ENCODE measurements around the gene INPP5D.
"Not testable (repeated sequence)": the region's sequence is repeated elsewhere in the genome, so short reads cannot be mapped to it uniquely, and the experiment has no call there.

The INPP5D gene

GRCh38 chr2:233116946-233117345 is 56.8 kb downstream of the INPP5D start:
- DNase-seq (ENCODE audit: low read depth in 2 of 2): no peak

- DNase-seq (ENCODE audit: low read depth in 2 of 2): no peak
These were observed 57.2 kb downstream of the INPP5D start for GRCh38 chr2:233117351-233117750.

GRCh38 chr2:233117811-233118647 is 57.9 kb downstream of the INPP5D start:
- no peak for DNase-seq (ENCODE audit: low read depth in 2 of 2)

GRCh38 chr2:233118648-233119000 is 58.5 kb downstream of the INPP5D start:
- no peak for DNase-seq (ENCODE audit: low read depth in 2 of 2)

GRCh38 chr2:233119123-233119522 is 59.0 kb downstream of the INPP5D start:
- no peak for DNase-seq (ENCODE audit: low read depth in 2 of 2)

- DNase-seq (ENCODE audit: low read depth in 2 of 2): no peak
These were observed 59.7 kb downstream of the INPP5D start for GRCh38 chr2:233119806-233120205.

- DNase-seq (ENCODE audit: low read depth in 2 of 2): no peak
These were observed 60.3 kb downstream of the INPP5D start for GRCh38 chr2:233120459-233120858.

- no peak for DNase-seq (ENCODE audit: low read depth in 2 of 2)
These were observed 61.7 kb downstream of the INPP5D start for GRCh38 chr2:233121856-233122255.

- DNase-seq (ENCODE audit: low read depth in 2 of 2): no peak
These were observed 62.4 kb downstream of the INPP5D start for GRCh38 chr2:233122541-233122940.

GRCh38 chr2:233123576-233123975 is 63.4 kb downstream of the INPP5D start:
- not testable (repeated sequence) for DNase-seq (ENCODE audit: low read depth in 2 of 2)

GRCh38 chr2:233124421-233125080 is 64.4 kb downstream of the INPP5D start:
- no peak for DNase-seq (ENCODE audit: low read depth in 2 of 2)

GRCh38 chr2:233125455-233126065 is 65.4 kb downstream of the INPP5D start:
- DNase-seq (ENCODE audit: low read depth in 2 of 2): no peak

GRCh38 chr2:233129351-233129978 is 69.3 kb downstream of the INPP5D start:
- no peak for DNase-seq (ENCODE audit: low read depth in 2 of 2)

GRCh38 chr2:233130024-233130423 is 69.9 kb downstream of the INPP5D start:
- DNase-seq (ENCODE audit: low read depth in 2 of 2): no peak

- no peak for DNase-seq (ENCODE audit: low read depth in 2 of 2)
These were observed 70.4 kb downstream of the INPP5D start for GRCh38 chr2:233130481-233131020.

- no peak for DNase-seq (ENCODE audit: low read depth in 2 of 2)
These were observed 72.0 kb downstream of the INPP5D start for GRCh38 chr2:233131936-233132720.

- no peak for DNase-seq (ENCODE audit: low read depth in 2 of 2)
These were observed 73.1 kb downstream of the INPP5D start for GRCh38 chr2:233133239-233133638.

- no peak for DNase-seq (ENCODE audit: low read depth in 2 of 2)
These were observed 75.3 kb downstream of the INPP5D start for GRCh38 chr2:233135421-233135820.

GRCh38 chr2:233137040-233137439 is 76.9 kb downstream of the INPP5D start:
- no peak for DNase-seq (ENCODE audit: low read depth in 2 of 2)

- DNase-seq (ENCODE audit: low read depth in 2 of 2): no peak
These were observed 80.0 kb downstream of the INPP5D start for GRCh38 chr2:233140077-233140585.

GRCh38 chr2:233140978-233141377 is 80.8 kb downstream of the INPP5D start:
- no peak for DNase-seq (ENCODE audit: low read depth in 2 of 2)

Data from stimulated activated CD8-positive, alpha-beta memory T cell treated with anti-CD3 and anti-CD28 coated beads, Interleukin-7, amount 100 ng/mL, for 4 hours (primary cell).